Ovary (tissue), 3 donors: Measurements from ENCODE around the gene AGPS.

Experiments
- CTCF ChIP-seq, 3 donors: fragments of 450-650 bp in 2 of 3; fragments of 200-600 bp in 1 of 3; IDR thresholded peaks; one replicate each; pipeline versions ENCODE4 v1.5.1 to v1.8.0; 2016 to 2022; ENCODE audit warnings: antibody characterized with exemption in 3 of 3, mild to moderate bottlenecking in 1 of 3
- POLR2A ChIP-seq: fragments of 450-650 bp; IDR thresholded peaks from one replicate; pipeline ENCODE4 v1.6.1; 2017; ENCODE audit warnings: antibody characterized with exemption, mild to moderate bottlenecking, moderate library complexity
- donor health status: DM: no; HTN: no; CAD: no.

GRCh38 chr2:177532567-177532966 is 140.0 kb downstream of the AGPS start:
- TF ChIP-seq CTCF (IDR thresholded peaks at IDR 0.05) = no peak
- TF ChIP-seq POLR2A = no peak
